HG03097 (cell line): ENCODE results near the gene ADGRL3.
"Not testable (repeated sequence)": the region's sequence is repeated elsewhere in the genome, so short reads cannot be mapped to it uniquely, and the experiment has no call there.

Experiments
- ATAC-seq: cut with Tn5 transposase; IDR thresholded peaks from one replicate; pipeline ENCODE4 v1.9.1; 2021; ENCODE audit not compliant: unreplicated experiment, low FRiP score

ADGRL3 gene

GRCh38 chr4:61923179-61923578 lies 723.1 kb downstream of the ADGRL3 start:
- no peak for ATAC-seq

GRCh38 chr4:61924131-61924530 lies 724.0 kb downstream of the ADGRL3 start:
- no peak for ATAC-seq

- no peak for ATAC-seq
Observed at GRCh38 chr4:61933527-61933926, 733.4 kb downstream of the ADGRL3 start.

- ATAC-seq = no peak
Observed at GRCh38 chr4:61934198-61934597, 734.1 kb downstream of the ADGRL3 start.

- no peak for ATAC-seq
Observed at GRCh38 chr4:61938250-61938846, 738.2 kb downstream of the ADGRL3 start.

GRCh38 chr4:61950625-61951024 lies 750.5 kb downstream of the ADGRL3 start:
- ATAC-seq = no peak

GRCh38 chr4:61953386-61953785 lies 753.3 kb downstream of the ADGRL3 start:
- ATAC-seq = no peak

GRCh38 chr4:61958591-61958990 lies 758.5 kb downstream of the ADGRL3 start:
- no peak for ATAC-seq

GRCh38 chr4:61959087-61959486 lies 759.0 kb downstream of the ADGRL3 start:
- no peak for ATAC-seq

GRCh38 chr4:61984260-61984909 lies 784.3 kb downstream of the ADGRL3 start:
- no peak for ATAC-seq

GRCh38 chr4:61985426-61985825 lies 785.3 kb downstream of the ADGRL3 start:
- no peak for ATAC-seq

- ATAC-seq = not testable (repeated sequence)
Observed at GRCh38 chr4:61986929-61987328, 786.8 kb downstream of the ADGRL3 start.

- ATAC-seq = no peak
Observed at GRCh38 chr4:61992351-61992750, 792.2 kb downstream of the ADGRL3 start.

GRCh38 chr4:61994036-61994435 lies 793.9 kb downstream of the ADGRL3 start:
- no peak for ATAC-seq

GRCh38 chr4:61995717-61996340 lies 795.7 kb downstream of the ADGRL3 start:
- no peak for ATAC-seq

- ATAC-seq = no peak
Observed at GRCh38 chr4:61996943-61997342, 796.8 kb downstream of the ADGRL3 start.

- ATAC-seq = no peak
Observed at GRCh38 chr4:61997831-61998230, 797.7 kb downstream of the ADGRL3 start.

- no peak for ATAC-seq
Observed at GRCh38 chr4:62003695-62004094, 803.6 kb downstream of the ADGRL3 start.

GRCh38 chr4:62004881-62005280 lies 804.8 kb downstream of the ADGRL3 start:
- ATAC-seq = no peak

GRCh38 chr4:62006108-62006507 lies 806.0 kb downstream of the ADGRL3 start:
- no peak for ATAC-seq

- ATAC-seq = no peak
Observed at GRCh38 chr4:62015043-62015739, 815.1 kb downstream of the ADGRL3 start.
